Lower leg skin (tissue), 3 donors: ENCODE results near the gene APMAP.

ENCODE experiments used
- POLR2A ChIP-seq, 2 donors: fragments of 450-650 bp; IDR thresholded peaks; one replicate each; pipeline ENCODE4 v1.6.1; 2016 to 2017; ENCODE audit warnings: antibody characterized with exemption in 2 of 2, mild to moderate bottlenecking in 1 of 2, moderate library complexity in 1 of 2
- TF ChIP-seq, protein P1 (sequence below), 3 donors: fragments of 450-650 bp; IDR thresholded peaks; one replicate each; pipeline ENCODE4 v1.5.1; 2016; ENCODE audit warnings: antibody characterized with exemption in 3 of 3, mild to moderate bottlenecking in 3 of 3, moderate library complexity in 2 of 3

- TF ChIP-seq, protein P1, sequence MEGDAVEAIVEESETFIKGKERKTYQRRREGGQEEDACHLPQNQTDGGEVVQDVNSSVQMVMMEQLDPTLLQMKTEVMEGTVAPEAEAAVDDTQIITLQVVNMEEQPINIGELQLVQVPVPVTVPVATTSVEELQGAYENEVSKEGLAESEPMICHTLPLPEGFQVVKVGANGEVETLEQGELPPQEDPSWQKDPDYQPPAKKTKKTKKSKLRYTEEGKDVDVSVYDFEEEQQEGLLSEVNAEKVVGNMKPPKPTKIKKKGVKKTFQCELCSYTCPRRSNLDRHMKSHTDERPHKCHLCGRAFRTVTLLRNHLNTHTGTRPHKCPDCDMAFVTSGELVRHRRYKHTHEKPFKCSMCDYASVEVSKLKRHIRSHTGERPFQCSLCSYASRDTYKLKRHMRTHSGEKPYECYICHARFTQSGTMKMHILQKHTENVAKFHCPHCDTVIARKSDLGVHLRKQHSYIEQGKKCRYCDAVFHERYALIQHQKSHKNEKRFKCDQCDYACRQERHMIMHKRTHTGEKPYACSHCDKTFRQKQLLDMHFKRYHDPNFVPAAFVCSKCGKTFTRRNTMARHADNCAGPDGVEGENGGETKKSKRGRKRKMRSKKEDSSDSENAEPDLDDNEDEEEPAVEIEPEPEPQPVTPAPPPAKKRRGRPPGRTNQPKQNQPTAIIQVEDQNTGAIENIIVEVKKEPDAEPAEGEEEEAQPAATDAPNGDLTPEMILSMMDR (IDR thresholded peaks at IDR 0.05): no peak
- TF ChIP-seq POLR2A (IDR thresholded peaks at IDR 0.05): no peak
Measured at GRCh38 chr20:24993337-24994185, 1.0 kb upstream of the APMAP start.
